Putamen (tissue), 1 donor: Measurements from ENCODE around the gene SUSD1.
"Not testable (repeated sequence)": the region's sequence is repeated elsewhere in the genome, so short reads cannot be mapped to it uniquely, and the experiment has no call there.

ENCODE experiments used
- DNase-seq: peaks from one replicate; pipeline ENCODE4 v3.0.0-alpha.2; 2016; ENCODE audit warnings: low spot score

Gene SUSD1

DNA sequence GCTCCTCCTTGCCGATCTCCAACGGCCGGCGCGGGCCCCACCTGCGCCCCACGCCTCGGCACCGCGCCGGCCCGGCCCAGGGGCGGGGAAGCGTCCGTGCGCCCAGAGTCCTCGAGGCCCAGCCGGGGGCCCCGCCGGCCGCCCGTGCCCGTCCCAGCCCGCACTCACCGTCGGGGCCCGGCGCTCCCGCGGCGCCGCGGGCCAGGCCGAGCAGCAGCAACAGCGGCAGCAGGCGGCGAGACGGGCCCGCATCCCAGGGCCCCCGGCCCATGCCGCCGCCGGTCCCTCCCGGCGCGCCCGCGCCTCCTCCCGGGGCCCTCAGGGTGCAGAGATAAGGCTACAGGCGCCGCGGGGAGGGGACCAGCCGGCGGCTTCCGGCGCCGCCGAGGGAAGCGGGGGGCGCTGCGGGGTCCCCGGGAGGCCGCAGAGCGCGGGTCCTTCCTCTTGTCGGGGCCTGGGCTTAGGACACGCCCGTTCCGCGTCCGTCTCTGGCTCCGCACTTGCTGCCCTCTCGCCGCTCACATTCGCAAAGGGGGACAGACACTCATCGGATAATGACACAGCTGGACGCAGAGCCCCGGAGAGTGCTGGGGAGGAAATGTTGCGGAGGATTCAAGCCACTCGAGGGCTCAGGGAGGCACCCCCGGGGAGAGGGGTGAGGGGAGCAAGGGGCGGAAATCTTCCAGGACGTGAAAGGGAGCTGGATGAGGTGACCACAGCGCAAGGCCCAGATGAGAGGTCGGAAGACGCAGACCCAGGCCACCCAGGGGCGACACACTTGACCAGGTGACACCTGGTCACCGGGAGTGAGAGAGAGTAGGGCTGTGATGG lies at the start of gene SUSD1:
TSS of gene SUSD1 (minus strand) at position 333 of the 831 bp plus-strand sequence. CDS start at position 271, 62 bp downstream.
- DNase-seq, result no peak

DNA sequence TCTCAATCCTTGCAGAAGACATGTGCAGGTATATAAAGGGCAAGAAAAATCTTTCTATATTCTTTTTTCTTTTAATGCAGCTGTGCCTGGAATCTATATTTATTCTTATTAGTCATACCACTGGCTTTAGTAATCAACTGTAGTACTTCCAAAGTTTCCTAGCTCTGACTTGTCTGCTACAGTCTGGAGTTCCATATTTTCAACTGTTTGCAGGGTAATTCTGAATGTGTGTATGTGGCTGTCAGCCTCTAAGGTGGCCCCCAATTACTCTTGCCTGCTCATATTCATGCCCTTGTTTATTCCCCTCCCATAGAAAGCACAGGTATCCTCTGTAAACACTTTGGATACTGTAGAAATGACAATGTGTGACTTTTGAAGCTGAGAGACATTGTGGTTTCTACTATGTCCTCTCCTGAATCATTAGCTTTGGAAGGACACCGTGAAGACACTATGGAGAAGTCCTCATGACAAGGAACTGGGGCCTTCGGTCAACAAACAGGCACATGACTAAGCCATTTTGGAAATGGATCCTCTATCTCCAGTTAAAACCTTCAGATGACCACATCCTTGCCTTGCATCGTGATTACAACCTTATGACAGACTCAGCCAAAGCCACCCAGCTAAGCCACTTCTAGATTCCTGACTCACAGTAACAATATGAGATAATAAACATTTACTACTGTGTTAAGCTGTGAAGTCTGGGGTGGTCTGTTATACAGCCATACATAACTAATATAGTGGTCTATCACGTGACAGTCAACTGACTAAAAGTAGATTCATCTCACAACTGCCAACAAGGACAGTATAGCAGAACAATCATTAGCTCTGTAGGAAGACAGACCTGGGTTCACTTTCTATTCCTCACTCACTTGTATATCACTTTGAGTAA lies 49.5 kb upstream of the SUSD1 start:
- DNase-seq, result no peak

DNA sequence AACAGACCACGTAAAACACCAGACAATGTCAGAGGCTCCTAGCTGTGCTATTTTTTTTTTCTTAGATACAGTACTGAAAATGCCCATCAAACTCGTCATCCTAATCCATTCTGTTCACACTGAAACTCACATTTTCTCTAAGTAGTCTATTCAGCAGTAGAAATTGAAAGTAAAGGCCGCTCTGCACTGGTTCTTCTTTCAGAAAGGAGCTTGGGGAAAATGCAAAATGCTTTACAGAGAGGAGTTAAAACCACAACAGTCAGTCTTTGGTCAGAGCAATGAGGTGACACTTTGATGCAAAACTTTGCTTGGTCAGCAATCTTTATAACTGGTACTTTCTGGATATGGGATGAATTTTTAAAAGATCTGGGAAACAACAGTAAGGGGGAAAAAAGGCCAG lies 43.8 kb upstream of the SUSD1 start:
- DNase-seq, result no peak

DNA sequence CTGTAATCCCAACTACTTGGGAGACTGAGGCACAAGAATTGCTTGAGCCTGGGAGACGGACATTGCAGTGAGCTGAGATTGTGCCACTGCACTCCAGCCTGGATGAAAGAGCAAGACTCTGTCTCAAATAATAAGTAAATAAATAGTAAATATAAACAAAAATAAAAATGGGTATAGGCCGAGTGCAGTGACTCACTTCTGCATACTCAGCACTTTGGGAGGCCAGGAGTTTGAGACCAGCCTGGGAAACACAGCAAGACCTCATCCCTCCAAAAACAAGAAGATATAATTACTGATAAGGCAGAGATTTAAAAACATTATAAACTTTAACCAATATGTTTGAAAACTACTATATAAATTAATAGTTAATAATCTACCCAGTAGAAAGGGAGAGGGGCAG lies 37.8 kb upstream of the SUSD1 start:
- no peak for DNase-seq

DNA sequence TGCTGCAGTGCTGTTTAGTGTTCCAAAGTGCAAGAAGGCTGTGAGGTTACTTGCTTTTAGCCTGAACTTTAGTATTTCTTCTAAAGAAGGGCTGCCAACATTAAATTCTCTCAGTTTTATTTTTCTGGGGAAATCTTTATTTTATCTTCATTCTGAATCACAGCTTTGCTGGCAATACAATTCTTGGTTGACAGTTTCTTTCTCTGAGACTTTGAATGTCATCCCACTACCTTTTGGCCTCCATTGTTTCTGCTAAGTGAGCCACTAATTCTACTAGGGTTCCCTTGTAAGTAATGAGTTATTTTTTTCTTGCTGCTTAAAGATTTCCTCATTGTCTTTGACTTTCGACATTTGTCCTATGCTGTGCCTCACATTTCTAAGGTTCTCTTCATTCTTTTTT lies 32.4 kb upstream of the SUSD1 start:
- no peak for DNase-seq

DNA sequence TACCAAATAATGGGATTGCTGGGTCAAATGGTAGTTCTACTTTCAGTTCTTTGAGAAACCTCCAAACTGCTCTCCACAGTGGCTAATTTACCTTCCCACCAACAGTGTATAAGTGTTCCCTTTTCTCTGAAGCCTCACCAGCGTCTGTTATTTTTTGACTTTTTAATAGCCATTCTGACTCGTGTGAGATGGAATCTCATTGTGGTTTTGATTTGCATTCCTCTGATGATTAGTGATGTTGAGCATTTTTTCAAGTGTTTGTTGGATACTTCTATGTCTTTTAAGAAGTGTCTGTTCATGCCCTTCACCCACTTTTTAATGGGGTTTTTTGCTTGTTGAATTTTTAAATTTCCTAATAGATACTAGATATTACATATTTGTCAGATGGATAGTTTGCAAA lies 28.4 kb upstream of the SUSD1 start:
- DNase-seq, result no peak

DNA sequence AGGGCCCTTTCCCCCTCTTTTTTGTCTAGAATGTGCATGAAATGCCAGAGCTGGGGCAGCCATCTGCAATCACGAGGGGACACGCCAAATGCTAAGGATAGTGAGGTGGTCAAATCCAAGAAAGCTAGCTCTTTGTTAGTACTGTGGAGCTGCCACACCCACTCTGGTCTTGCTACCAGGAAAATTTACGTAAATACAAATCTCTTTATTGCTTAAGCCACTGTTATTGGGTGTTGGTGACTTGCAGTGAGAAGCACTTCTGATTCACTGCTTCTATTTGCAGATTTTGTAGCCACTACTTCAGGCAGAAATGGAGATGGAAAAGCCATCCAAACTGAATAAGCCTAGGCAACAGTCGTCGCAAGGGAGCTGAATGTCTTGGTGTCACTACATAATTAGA lies 25.6 kb upstream of the SUSD1 start:
- DNase-seq, result no peak

DNA sequence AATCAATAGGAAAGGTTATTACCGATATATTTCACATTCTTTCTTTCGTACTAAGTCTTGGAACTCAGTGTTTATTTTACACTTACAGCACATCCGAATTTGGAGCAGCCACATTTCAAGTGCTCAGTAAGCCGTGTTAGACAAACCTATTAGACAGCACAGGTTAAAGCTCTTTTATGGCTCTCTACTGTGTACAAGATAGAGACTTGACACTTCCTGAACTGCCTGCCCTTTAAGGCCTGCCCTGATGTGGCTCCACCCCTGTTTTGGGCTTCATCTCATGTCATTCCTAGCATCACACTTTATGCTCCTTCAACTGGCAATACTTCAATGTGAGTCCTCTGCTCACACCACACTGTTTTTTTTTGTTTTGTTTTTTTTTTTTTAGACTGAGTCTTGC lies 23.5 kb upstream of the SUSD1 start:
- DNase-seq, result no peak

DNA sequence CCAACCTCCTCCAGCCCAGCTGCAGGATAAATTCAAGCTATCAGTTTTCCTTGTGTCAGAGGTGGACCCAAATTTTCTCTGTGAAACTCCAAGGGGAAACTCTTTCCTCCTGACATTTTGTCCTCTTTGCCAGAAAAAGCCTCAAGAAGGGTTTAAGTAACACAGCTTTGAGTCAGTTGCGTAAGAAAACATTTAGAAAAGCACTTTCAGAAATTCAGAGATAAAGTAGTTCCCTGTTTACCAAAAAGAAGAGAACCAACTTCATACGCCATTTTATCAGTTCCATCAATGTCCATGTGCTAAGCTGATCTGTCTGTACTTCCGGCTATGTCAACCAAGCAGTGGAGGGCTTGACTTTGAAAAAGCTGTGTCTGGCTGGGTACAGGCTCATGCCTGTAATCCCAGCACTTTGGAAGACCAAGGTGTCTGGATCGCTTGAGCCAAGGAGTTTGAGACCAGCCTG lies 19.9 kb upstream of the SUSD1 start:
- no peak for DNase-seq

DNA sequence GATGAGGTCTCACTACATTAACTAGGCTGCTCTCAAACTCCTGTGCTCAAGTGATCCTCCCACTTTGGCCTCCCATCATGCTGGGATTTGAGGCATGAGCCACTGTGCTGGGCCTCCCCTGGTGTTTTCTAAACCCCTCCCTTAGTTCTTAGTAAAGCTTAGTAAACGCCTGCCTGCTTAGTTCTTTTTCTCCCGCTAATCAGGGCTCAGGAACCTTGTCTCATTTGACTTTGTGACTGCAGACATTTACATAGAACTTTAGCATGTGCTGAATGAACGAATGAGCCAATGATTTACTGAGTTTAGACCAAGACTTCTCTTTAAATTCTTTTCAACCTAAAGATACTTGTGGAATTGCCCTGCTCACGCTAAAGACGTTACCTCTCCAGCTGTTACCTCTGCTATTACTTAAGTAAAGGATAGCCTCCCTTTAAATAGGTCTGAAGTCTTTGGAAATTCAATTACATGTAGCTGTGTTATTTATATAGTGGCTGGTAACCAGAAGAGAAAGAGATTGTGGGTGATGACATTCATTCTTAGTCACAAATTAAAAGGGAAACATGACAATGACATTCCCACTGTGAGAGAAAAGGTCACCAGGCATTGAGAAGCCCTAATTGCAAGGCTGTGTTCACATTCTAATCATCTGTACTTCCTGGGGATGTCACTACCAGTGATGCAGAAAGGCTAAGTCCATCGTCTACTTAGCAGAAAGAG lies 18.6 kb upstream of the SUSD1 start:
- DNase-seq, result no peak

DNA sequence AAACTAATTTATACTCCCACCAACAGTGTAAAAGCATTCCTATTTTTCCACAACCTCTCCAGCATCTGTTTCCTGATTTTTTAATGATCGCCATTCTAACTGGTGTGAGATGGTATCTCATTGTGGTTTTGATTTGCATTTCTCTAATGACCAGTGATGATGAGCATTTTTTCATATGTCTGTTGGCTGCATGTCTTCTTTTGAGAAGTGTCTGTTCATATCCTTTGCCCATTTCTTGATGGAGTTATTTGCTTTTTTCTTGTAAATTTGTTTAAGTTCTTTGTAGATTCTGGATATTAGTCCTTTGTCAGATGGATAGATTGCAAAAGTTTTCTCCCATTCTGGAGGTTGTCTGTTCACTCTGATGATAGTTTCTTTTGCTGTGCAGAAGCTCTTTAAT lies 15.2 kb upstream of the SUSD1 start:
- DNase-seq, result not testable (repeated sequence)

DNA sequence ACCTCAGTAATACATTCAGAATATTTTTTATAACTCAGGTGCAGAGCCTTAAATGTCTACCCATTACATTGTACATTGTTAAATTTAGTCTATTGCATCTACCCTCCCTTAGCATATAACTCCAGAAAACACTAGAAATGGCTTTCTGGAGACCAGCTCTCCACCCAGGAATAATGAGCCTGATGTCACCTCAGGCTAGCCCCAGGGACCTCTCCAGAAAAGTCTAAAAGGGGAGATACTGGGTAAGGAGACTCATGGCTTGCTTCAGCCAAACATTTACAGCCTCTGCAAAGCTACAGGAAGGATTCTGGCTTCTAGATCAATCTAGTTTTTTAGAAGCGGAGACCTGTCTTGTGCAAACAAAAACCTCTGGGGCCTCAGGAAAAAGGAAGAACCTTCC lies 13.8 kb upstream of the SUSD1 start:
- DNase-seq, result no peak

DNA sequence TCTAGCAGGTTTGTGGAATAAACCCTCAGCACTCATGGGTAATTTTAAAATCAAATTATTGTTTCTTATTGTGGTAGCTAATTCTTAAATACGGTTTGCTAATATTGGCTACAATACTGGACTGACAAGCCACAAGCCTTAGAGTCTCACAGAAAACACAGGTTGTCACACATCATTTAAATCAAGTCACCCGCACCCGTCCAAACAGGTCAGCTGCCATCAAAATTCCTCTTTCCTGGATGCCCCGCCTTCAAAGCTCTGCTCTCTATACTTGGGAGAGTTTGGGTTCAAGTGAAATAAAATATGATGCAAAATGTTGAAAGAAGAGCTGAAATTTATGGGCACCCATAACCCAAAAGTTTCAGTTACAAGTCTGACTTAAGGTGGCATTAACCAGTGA lies 12.3 kb upstream of the SUSD1 start:
- DNase-seq, result no peak

DNA sequence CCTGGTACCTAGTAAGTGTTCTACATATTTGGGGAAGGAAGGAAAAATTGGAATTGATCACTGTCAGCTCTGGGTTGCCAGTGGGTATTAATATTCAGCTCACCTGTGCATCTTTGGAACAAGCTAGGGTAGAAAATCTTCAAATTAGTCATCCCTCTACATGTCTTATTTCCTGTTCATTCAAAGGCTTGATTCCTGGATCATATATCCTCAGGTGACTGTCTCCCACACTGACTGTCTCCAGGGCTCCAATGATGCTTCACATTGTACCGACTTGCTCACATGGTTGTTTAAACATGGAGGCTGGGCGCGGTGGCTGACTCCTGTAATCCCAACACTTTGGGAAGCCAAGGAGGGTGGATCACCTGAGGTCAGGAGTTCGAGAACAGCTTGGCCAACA lies 11.6 kb upstream of the SUSD1 start:
- DNase-seq, result no peak

DNA sequence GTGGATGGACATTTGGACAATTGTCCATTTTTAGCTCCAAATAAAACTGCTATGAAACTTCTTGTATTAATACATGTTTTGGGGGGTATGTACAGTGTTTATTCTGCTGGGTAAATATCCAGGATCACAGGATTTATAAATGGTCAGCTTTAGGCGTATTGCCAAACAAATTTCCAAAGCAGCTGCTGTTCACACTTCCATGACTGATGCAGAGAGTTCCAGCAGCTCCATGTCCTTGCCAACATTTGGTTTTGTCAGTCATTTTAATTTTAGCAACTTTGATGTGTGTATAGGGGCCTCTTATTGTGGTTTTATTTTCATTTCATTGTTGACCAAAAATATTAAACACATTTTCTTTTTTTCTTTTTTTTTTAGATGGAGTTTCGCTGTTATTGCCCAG lies 9.8 kb upstream of the SUSD1 start:
- DNase-seq, result no peak

DNA sequence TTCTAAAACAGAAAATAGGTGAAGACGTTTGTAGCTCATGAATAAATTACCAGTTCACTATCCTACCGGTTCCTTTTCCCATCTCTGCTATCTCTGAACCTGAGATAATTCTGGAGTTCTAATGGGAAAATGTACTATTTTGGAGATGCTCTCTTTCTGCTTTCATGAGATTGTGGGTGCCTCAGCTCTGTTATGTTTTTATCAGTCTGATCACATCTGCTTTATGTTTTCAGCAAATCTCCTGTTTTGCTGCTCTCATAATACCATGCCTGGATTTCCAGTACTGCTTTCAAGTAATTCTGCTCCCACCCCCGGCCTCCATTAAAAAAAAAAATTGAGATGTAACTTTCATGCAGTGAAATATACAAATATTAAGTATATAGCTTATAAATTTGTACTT lies 9.1 kb upstream of the SUSD1 start:
- no peak for DNase-seq

DNA sequence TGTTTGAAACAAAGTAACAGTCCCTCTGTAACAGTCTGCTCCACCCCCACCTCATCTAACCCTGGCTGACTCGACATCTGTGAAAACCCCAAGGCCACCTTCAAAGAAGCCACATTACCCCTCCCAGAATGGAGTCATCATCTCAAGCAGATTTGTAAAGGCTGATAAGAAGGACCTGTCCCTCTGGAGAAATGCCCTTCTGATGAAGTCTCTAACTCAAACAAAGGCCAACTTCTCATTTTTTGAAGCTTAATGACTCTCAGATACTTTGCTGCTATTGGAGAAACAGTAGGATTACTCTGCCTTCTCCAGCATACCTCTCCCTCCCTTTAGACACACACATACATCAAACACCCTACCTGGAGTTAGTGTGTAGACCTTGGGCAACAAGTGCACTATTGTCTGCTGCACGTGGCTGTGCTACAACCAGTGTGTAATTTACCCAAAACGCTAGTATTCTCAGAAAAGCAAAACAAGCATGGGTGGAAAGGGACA lies 5.3 kb upstream of the SUSD1 start:
- no peak for DNase-seq

DNA sequence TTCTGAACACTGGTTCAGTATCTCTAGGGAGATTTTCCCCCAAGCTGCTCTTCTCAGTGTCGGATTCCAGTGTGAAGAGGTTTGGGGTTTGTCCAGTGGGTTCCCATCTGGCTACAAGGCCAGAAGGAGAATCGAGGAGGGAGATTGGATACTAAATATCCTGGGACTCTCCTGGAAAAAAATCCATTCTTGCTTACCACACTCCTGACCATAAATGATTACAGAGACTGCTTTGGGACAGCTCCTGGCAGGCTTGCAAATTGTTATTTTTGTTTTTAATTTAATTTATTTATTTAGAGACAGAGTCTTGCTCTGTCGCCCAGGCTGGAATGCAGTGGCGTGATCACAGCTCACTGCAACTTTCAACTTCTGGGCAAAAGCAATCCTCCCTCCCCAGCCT lies 4.7 kb upstream of the SUSD1 start:
- no peak for DNase-seq

DNA sequence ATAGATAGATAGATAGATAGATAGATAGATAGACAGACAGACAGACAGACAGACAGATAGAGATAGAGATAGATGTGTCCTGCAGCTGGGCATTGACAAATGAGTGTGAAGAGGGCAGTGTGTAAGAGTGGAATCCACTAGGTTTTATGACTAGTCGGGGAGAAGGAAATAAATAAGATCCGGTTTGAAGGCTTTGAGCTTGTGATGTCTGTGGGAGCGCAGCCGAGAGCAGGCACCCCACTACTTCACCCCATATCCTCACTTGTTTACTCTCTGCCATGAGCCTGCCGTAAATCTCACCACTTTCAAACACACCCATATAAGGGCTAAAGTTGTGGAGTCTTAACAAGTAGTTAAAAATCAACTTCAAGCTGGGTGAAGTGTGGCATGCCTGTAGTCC lies 1.4 kb upstream of the SUSD1 start:
- no peak for DNase-seq

DNA sequence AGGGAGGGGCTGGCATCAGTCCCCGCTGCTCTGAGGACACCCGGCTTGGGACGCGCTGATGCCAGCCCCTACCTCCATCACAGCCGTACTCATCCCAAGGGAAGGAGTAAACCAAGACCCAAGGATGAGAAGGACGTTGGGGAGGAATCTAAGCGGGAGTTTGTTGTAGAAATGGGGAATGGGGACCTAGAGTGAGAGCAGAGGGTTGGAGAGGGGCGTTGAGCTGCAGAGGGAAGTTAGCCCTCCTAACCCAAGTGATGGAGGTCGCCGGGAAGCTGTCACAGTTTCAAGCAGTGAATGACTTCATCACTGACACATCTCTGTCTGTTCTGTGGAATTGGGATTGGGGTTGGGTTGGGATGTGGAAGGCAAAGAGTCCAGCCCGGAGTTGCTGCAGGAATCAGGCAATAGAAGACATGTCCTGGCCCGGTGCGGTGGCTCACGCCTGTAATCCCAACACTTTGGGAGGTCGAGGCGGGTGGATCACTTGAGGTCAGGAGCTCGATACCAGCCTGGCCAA lies 759 bp upstream of the SUSD1 start:
- DNase-seq, result no peak

DNA sequence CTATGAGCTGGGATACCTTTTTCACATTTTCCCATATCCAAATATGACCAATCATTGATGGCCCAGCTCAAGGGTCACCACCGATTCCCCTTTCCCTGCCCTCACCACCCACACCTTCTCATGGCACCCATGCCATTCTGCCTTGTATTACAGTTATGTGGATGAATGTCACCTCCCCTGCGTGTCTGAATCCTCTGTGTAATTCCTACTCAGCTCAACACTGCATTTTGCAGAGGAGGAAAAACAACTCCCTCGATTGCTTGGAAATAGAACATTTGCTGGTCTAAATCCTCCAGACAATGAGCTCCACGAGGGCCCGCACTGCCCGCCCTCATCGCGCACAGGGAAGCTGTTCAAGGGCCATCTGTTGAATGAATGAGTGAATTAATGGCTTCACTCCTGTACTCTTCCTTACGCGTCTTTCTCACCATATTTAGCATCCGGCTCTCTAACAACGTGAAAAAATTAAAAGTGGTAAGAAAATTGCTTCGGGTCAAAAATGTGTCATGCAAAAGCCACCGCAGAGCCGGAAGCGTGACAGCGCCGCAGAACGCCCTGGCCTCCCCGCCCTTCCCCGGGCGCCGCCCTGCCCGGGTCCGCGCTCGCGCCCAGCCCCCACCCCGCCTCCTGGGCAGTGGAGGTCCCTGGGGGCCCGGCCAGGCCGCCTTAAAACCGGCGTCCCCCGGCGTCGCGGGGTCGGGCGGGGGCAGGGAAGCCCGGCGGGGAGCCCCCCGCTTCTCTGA lies 704 bp downstream of the SUSD1 start:
- no peak for DNase-seq
